Panc1 (cell line): ENCODE measurements around the gene PLEKHM2.

ENCODE experiments used
- CTCF ChIP-seq: fragments of 450-650 bp; IDR thresholded peaks from 2 replicates; pipeline ENCODE4 v1.5.1; 2017; ENCODE audit warnings: mild to moderate bottlenecking
- POLR2AphosphoS5 ChIP-seq: IDR thresholded peaks from 2 replicates; pipeline ENCODE4 v1.6.1; 2012; ENCODE audit warnings: mild to moderate bottlenecking, low read depth, low read length, moderate library complexity

- no peak for TF ChIP-seq CTCF
- no peak for TF ChIP-seq POLR2AphosphoS5
Measured at GRCh38 chr1:15734901-15735300, 50.8 kb downstream of the PLEKHM2 start.
